ENCODE results near the gene MLYCD.

MLYCD gene
- 5.5 to 19.0 (median 11.9) reads per million in 4 donors for total RNA-seq

DNA sequence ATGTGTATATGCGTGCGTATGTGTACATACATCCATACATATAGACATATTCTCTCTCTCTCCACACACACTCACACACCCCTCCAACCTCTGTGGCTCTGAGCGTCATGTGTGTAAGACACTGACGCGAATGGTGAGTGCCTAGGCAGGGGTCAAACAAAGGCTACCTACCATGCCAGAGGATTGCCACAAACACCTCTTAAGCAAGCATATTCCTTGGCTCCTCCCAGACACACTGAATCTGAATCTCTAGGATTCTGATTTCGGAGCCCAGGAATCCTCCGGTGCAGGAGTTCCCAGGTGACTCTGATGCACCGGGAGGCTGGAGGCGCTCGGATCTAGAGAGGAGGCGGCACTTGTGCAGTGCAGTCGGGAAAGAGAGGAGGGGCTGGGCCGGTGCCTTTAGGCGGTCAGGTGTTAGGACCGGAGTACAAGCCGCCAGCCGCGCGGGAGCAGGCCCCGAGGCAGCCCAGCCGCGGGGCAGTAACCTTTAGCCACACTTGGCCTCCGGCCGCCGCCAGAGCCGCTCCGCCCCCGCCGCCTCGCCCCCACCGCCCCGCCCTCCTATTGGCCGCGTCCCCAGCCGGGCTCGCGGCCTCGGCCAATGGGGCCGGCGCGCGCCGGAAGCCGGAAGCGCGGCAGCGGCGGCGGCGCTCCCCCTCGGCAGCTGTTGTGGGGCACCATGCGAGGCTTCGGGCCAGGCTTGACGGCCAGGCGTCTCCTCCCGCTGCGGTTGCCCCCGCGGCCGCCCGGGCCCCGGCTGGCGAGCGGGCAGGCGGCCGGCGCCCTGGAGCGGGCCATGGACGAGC, at the start of gene MLYCD:
TSS of gene MLYCD (plus strand) at position 653 of the 809 bp plus-strand sequence. CDS start at position 683, 30 bp downstream.
- peak; percentile 54 to 77 (median 60) for DNase-seq

- DNase-seq = no peak
These were observed 49.5 kb upstream of the MLYCD start for GRCh38 chr16:83849421-83849820.

GRCh38 chr16:83850947-83851346, 48.0 kb upstream of the MLYCD start:
- no peak for DNase-seq

DNA sequence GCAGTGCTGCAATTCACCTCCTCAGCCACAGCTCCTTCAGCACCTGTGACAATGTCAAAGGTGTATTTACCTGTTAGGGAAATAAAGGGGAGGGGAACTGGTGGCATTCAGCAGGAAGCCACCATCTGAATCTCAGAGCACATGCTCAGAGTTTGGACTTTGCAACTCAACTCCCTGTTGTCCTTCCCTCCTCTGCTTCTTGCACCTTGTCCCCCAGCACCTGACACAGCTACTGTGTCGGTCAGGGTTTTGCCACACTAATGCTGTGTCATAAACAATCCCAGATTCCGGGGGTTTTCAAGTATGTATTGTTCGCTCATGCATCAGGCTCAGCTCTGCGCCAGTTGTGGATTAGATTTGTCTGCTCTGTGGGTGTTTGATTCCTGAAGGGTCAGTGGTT, 47.4 kb upstream of the MLYCD start:
- DNase-seq = no peak

DNA sequence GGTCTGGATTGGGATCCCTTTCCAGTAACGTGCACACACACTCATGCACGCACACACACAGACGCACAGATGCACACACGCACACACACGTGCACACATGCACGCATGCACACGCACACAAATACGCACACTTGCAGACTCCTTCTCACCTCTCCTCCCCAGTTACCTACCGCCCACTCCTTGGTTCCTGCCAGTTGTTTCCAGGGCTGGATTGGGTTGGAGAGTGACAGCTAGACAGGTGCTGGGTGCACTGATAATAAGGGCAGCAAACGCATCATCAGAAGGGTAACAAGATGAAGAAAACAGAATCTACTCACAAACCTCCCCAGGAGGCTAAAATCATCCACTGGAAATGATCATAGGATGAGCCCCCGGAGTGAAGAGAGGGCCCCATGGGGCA, 46.1 kb upstream of the MLYCD start:
- DNase-seq = no peak

DNA sequence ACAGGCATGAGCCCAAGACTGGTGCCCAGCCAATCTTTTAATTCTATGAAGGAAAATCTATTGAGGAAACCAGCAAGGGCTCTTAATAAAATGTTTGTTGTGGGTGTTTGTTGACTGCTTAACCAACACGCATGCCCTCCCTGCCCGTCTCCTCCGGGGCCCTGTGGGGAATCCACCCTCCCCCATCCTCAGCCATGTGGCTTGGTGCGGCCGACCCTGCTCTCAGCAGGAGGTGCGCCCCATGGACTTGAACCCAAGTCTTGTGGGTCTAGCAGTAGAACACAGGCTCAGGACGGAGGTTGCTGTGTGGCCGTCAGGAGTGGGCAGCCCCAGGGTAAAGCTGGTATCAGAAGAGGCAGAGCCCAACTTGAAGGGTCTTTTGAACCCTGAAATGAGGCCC, 45.1 kb upstream of the MLYCD start:
- DNase-seq = no peak

GRCh38 chr16:83854420-83854819, 44.5 kb upstream of the MLYCD start:
- no peak for DNase-seq

- DNase-seq = no peak
These were observed 42.1 kb upstream of the MLYCD start for GRCh38 chr16:83856792-83857191.

GRCh38 chr16:83859265-83859664, 39.6 kb upstream of the MLYCD start:
- DNase-seq = no peak

DNA sequence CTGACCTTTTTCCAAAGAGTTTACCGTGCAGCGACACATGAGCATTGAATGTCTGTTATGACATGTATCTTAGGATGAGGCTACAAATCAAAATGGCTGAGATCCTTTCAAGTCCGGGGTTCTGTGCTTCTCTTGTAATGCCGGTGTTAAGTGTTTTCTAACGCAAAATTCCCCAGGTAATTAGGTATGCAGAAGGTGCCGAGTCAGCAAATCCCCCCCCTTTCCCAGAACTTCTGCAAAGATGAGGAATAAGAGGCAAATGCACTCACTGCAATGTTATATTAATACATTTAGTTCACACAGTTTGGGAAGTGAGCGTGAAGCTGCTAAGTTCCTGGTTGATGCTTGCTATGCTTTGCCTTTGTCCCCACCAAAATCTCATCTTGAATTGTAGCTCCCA, 36.3 kb upstream of the MLYCD start:
- DNase-seq = no peak

GRCh38 chr16:83863682-83864081, 35.2 kb upstream of the MLYCD start:
- no peak for DNase-seq

- no peak for DNase-seq
These were observed 28.1 kb upstream of the MLYCD start for GRCh38 chr16:83870830-83871229.

DNA sequence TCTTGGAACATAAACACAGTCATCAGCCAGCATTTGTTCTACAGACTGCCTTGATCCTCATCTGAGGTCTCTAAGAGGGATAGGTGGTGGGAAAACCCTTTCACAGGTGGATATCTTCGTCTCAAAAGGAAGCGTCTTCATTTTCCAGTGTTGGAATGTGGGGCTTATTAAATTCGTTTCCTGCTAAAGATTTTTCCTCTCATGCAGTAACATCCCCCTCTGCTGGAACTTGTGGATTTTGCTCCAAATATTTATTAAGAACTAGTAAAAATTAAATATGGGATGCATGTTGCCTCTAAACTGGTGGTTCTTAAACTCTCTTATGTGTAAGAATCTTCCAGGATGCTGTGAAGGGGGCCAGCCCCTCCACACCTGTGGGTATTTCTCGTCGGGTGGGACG, 20.1 kb upstream of the MLYCD start:
- no peak for DNase-seq

DNA sequence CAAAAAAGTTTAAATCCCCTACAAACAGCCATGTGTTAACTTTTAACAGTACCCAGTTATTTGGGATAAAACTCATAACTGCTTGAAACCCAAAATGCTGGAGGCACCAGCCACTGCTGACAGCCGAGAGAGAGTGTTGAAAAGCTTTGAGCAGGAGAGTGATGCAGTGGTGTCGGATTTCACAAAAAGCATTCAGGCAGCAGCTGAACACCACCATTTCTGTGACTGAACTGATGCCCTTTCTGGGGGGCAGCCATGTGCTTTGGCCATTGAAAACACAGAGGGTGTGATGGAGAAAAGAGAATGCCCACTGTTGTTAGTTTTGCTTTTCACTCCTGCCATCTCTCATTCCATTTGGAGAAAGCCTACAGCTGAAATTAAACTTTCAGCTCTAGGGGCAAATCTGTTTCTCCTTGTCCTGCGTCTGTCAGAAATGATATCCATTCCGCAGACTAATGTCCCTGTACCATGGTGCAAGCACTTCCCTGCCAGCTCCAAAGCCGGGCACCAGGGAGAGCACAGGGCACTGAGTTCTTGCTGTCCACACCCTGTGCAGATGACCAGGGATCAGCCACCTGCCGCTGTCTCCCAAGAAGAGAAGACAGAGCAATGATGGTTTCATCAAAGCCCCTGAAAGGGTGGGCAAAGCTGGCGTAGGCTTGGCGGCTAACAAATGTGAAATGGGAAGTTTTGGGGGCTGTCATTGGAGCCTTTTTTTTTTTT, 16.6 kb upstream of the MLYCD start:
- no peak for DNase-seq

- no peak for DNase-seq
These were observed 12.5 kb upstream of the MLYCD start for GRCh38 chr16:83886199-83886971.

DNA sequence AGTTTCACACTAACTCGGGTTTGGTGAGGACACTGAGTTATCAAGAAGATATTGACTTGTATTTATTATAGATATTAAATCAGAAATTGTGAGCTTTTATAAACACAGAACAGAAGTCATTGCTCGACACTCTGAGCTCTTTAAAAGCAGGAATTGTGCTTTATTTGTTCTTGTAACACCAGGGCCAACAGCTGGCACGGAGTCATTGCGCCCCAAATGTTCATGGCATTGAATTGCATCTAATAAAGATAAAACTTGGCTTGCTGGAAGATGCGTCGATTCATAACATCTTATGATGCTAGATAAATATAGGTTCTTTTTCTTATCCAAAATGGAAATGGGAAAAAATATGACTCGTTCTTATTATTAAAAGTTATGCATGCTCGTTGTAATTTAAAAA, 11.8 kb upstream of the MLYCD start:
- no peak for DNase-seq

DNA sequence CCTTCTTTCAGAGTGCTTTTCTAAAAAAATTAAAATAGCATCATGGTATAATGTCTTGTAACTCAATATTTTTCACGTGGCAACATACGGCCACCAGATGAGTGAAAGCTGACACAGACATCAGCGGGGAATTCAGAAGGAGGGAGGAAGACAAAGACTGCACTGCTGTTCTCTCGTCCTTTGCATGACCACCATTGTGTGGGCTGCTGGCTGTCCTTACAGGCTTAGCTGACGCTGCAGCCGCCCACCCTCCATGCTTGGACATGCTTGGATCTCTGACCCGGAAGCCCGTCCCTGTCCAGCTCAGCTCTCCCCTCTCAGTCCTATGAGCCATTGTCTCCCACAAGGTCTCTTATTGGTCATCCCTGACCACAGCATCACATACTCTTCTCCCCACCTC, 11.4 kb upstream of the MLYCD start:
- no peak for DNase-seq

DNA sequence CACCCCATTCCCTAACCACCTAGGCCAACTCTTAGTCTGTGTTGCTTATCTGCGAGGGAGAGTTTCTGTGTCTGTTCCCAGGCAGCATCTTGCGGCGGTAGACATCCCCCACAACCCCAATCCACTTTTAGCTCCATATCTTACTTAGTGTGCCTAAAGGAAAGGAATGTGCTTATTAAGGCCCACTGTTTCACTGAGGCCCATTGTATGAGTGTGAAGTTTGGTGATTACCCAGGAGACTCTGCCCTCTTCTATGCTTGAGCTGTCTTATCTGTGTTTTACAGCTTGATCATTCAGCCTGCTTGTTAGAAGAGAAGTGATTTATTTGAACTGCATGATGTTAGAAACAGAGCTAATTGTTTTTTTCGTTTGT, 10.3 kb upstream of the MLYCD start:
- no peak for DNase-seq

GRCh38 chr16:83890359-83890758, 8.6 kb upstream of the MLYCD start:
- no peak for DNase-seq

DNA sequence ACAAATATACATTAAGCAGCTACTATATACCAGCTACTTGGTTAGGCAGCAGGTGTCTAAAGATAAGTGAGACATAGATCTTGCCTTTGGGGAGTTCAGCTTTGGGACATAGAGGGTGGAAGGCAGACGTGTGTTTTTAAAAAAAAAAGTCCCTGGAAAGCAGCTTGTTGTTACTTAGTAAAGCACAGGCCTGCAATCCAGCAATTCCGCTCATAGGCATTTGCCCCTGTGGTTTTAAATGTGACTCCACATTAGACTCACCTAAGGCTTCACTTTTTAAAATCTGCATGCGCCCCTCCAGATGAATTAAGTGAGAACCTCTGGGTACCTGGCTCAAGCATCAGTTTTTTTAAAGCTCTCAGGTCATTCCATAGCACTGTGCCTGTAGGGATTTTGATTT, 7.2 kb upstream of the MLYCD start:
- no peak for DNase-seq

DNA sequence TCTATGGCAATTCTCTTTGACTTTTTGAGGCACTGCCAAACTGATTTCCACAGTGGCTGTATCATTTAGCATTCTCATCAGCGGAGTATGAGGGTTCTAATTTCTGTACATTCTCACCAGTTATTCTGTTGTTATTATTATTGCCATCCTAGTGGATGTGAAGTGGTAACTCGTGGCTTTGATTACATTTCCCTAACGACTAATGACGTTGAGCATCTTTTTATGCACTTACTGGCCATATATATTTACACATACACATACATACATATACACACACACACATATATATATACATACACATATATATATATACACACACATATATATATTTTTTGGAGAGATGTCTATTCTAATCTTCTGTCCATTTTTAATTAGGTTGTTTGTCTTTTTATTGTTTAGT, 3.7 kb upstream of the MLYCD start:
- no peak for DNase-seq

- no peak for DNase-seq
These were observed 3.0 kb upstream of the MLYCD start for GRCh38 chr16:83895942-83896341.

GRCh38 chr16:83899272-83899897, 470 bp downstream of the MLYCD start:
- peak in 3 of 5 donors; percentile 12 to 60 (median 23) for DNase-seq

Data from T-helper 1 cell (primary cell).